HepG2 (cell line): ENCODE measurements around the gene USP35. TPM values are rescaled to one million over a fixed set of nuclear protein-coding genes. Genes with fewer than 3 reads are reported as not detected.
A peak's percentile ranks its signal among the peaks of the same experiment; 100 is the strongest.

Experiments used
- ASH2L ChIP-seq: fragments of 300-600, 200-600 bp; sonication (generic); IDR thresholded peaks from 2 replicates; pipeline ENCODE4 v1.7.0; 2017; ENCODE audit warnings: low read depth, mild to moderate bottlenecking, moderate library complexity, mixed read lengths, low read length; ENCODE audit not compliant: insufficient read length
- ATAD3A ChIP-seq: sonication (generic); formaldehyde crosslinking; IDR thresholded peaks from 2 replicates; pipeline ENCODE4 v1.4.0; 2020; ENCODE audit warnings: missing genetic modification reagents
- BATF2 ChIP-seq: sonication (generic); formaldehyde crosslinking; IDR thresholded peaks from 2 replicates; pipeline ENCODE4 v1.8.0; 2022; ENCODE audit warnings: mild to moderate bottlenecking, missing genetic modification reagents, moderate library complexity
- DBP ChIP-seq: sonication (generic); formaldehyde crosslinking; IDR thresholded peaks from 2 replicates; pipeline ENCODE4 v1.4.0; 2020; ENCODE audit warnings: missing genetic modification reagents; ENCODE audit errors: not compliant biosample characterization
- ELF1 ChIP-seq: sonication (generic); formaldehyde crosslinking; IDR thresholded peaks from 2 replicates; pipeline ENCODE4 v1.4.0; 2020; ENCODE audit warnings: missing genetic modification reagents
- ERF ChIP-seq: IDR thresholded peaks from 2 replicates; pipeline ENCODE4 v1.6.1; 2018; ENCODE audit warnings: missing biosample characterization, missing genetic modification reagents
- HNRNPL ChIP-seq: fragments of 200-400 bp; formaldehyde crosslinking; IDR thresholded peaks from 2 replicates; pipeline ENCODE4 v1.6.1; 2017; ENCODE audit warnings: mild to moderate bottlenecking, low read depth, low read length
- KDM5B ChIP-seq: sonication (generic); formaldehyde crosslinking; IDR thresholded peaks from 2 replicates; pipeline ENCODE4 v1.4.0; 2020; ENCODE audit warnings: missing genetic modification reagents, mild to moderate bottlenecking, borderline replicate concordance
- MAFF ChIP-seq: IDR thresholded peaks from 2 replicates; pipeline ENCODE4 v1.6.1; 2011; ENCODE audit warnings: low read depth, low read length, improper control_type of control experiment
- NCOA1 ChIP-seq: sonication (generic); formaldehyde crosslinking; IDR thresholded peaks from 2 replicates; pipeline ENCODE4 v1.9.0; 2021; ENCODE audit warnings: missing genetic modification reagents
- PHF8 ChIP-seq: sonication (generic); formaldehyde crosslinking; IDR thresholded peaks from 2 replicates; pipeline ENCODE4 v1.5.0; 2020; ENCODE audit warnings: missing genetic modification reagents
- POLR2A ChIP-seq, 2 experiments: IDR thresholded peaks; 2 replicates each; pipeline ENCODE4 v1.6.1; 2011; ENCODE audit warnings: low read depth in 2 of 2, low read length in 2 of 2, mild to moderate bottlenecking in 1 of 2, moderate library complexity in 1 of 2; ENCODE audit not compliant: insufficient read depth in 1 of 2
- SALL2 ChIP-seq: sonication (generic); formaldehyde crosslinking; IDR thresholded peaks from 2 replicates; pipeline ENCODE4 v1.8.1; 2023; ENCODE audit warnings: mild to moderate bottlenecking, missing genetic modification reagents, inconsistent platforms
- SPEN ChIP-seq: sonication (generic); formaldehyde crosslinking; IDR thresholded peaks from 2 replicates; pipeline ENCODE4 v1.5.1; 2020; ENCODE audit warnings: low read depth, mild to moderate bottlenecking, missing genetic modification reagents
- SRSF1 ChIP-seq: fragments of 200-400 bp; formaldehyde crosslinking; optimal IDR thresholded peaks from 2 replicates; pipeline ENCODE3; 2017; ENCODE audit warnings: mild to moderate bottlenecking, low read depth, low read length, moderate library complexity
- ZMYM4 ChIP-seq: sonication (generic); formaldehyde crosslinking; IDR thresholded peaks from 2 replicates; pipeline ENCODE4 v1.8.1; 2023; ENCODE audit warnings: mild to moderate bottlenecking, missing genetic modification reagents
- ZNF530 ChIP-seq: sonication (generic); formaldehyde crosslinking; IDR thresholded peaks from 2 replicates; pipeline ENCODE4 v1.5.0; 2020; ENCODE audit warnings: low read depth, mild to moderate bottlenecking, missing genetic modification reagents
- ZNF574 ChIP-seq: sonication (generic); formaldehyde crosslinking; IDR thresholded peaks from 2 replicates; pipeline ENCODE4 v1.4.0; 2020; ENCODE audit warnings: missing genetic modification reagents
- ZNF609 ChIP-seq: sonication (generic); formaldehyde crosslinking; IDR thresholded peaks from 2 replicates; pipeline ENCODE4 v1.4.0; 2020; ENCODE audit warnings: mild to moderate bottlenecking, missing genetic modification reagents, borderline replicate concordance
- ZNF841 ChIP-seq: sonication (generic); formaldehyde crosslinking; IDR thresholded peaks from 2 replicates; pipeline ENCODE4 v1.8.1; 2023; ENCODE audit warnings: missing genetic modification reagents, borderline replicate concordance
- ZSCAN25 ChIP-seq: sonication (generic); formaldehyde crosslinking; IDR thresholded peaks from 2 replicates; pipeline ENCODE4 v1.8.0; 2022; ENCODE audit warnings: mild to moderate bottlenecking, missing genetic modification reagents
- polyA plus RNA-seq, 8 experiments: library from polyadenylated mRNA; depleted of rRNA in 3 of 8; stranded (reverse) in 7 of 8; unstranded in 1 of 8; fragments of >200 nt; fragmentation: Illumina TruSeq in 4 of 8; extraction: Trizol in 4 of 8; gene quantifications; 2 replicates each; pipeline versions ENCODE4 v1.2.1 to v1.2.3, GENCODE V29; 2011 to 2016; ENCODE audit warnings: low read depth in 4 of 8, missing spikeins in 1 of 8, mixed read lengths in 1 of 8; ENCODE audit not compliant: insufficient read depth in 1 of 8
- total RNA-seq, 5 experiments: library from RNA; depleted of rRNA; stranded (reverse); fragments of >200 nt; fragmentation: Illumina TruSeq; extraction: Trizol; gene quantifications; 2 replicates each; pipeline ENCODE4 v1.2.3, GENCODE V29; 2016; ENCODE audit warnings: low read depth in 1 of 5

Gene USP35
- total and polyA plus RNA-seq, 2 of the 13 experiments (the other 11 are each of a cell fraction or from before 2014, with no cell fraction given): 4.6 to 7.7 TPM

- TF ChIP-seq SRSF1: peak; percentile 88
- TF ChIP-seq ZNF609 (CRISPR knock-in tag): peak; percentile 47; the same call in 1 of the 2 replicates
- peak; percentile 87 for TF ChIP-seq ELF1 (CRISPR knock-in tag)
- peak; percentile 63 for TF ChIP-seq PHF8
- no peak for TF ChIP-seq ATAD3A (CRISPR knock-in tag)
- TF ChIP-seq ZNF574 (CRISPR knock-in tag): peak; percentile 64
- TF ChIP-seq HNRNPL: no peak
- TF ChIP-seq BATF2 (CRISPR knock-in tag): no peak
- no peak for TF ChIP-seq DBP (CRISPR knock-in tag)
- peak; percentile 93 for TF ChIP-seq ASH2L
- TF ChIP-seq ZSCAN25: peak; percentile 41; the same call in 1 of the 2 replicates
- peak; percentile 64; the same call in 1 of the 2 replicates for TF ChIP-seq ZMYM4 (CRISPR knock-in tag)
- 0 out of 2 replicates have a peak, but pooled peaks have one; percentile 24 for TF ChIP-seq SALL2 (CRISPR knock-in tag)
- TF ChIP-seq SPEN: peak; percentile 52
- no peak for TF ChIP-seq MAFF
- TF ChIP-seq POLR2A (IDR thresholded peaks at IDR 0.05; ENCODE audit: insufficient read depth in 1 of 2, low read depth in 2 of 2, low read length in 2 of 2): peak in 1 of 2 experiments; percentile 85; a peak in 2 of 4 replicates
- TF ChIP-seq ERF (CRISPR knock-in tag): peak; percentile 79; the same call in 1 of the 2 replicates
- no peak for TF ChIP-seq ZNF530 (CRISPR knock-in tag)
- no peak for TF ChIP-seq NCOA1 (CRISPR knock-in tag)
- TF ChIP-seq ZNF841: no peak
- TF ChIP-seq KDM5B (CRISPR knock-in tag): peak; percentile 73; the same call in 1 of the 2 replicates
Observed at GRCh38 chr11:78188286-78189173, at the start of gene USP35, which contains the start of gene KCTD21 (continued).
